HG03097 (cell line): Measurements from ENCODE around the gene ZBTB42.

ENCODE experiments used
- ATAC-seq: cut with Tn5 transposase; IDR thresholded peaks from one replicate; pipeline ENCODE4 v1.9.1; 2021; ENCODE audit not compliant: unreplicated experiment, low FRiP score

ZBTB42 gene

GRCh38 chr14:104800771-104801519 is at the start of gene ZBTB42:
ZBTB42 (plus strand) TSS chr14:104801101; CDS start chr14:104801198, 97 bp downstream.
- no peak for ATAC-seq

GRCh38 chr14:104751539-104752422 is 49.1 kb upstream of the ZBTB42 start:
- ATAC-seq: no peak

GRCh38 chr14:104752423-104752734 is 48.5 kb upstream of the ZBTB42 start:
- ATAC-seq: no peak

DNA sequence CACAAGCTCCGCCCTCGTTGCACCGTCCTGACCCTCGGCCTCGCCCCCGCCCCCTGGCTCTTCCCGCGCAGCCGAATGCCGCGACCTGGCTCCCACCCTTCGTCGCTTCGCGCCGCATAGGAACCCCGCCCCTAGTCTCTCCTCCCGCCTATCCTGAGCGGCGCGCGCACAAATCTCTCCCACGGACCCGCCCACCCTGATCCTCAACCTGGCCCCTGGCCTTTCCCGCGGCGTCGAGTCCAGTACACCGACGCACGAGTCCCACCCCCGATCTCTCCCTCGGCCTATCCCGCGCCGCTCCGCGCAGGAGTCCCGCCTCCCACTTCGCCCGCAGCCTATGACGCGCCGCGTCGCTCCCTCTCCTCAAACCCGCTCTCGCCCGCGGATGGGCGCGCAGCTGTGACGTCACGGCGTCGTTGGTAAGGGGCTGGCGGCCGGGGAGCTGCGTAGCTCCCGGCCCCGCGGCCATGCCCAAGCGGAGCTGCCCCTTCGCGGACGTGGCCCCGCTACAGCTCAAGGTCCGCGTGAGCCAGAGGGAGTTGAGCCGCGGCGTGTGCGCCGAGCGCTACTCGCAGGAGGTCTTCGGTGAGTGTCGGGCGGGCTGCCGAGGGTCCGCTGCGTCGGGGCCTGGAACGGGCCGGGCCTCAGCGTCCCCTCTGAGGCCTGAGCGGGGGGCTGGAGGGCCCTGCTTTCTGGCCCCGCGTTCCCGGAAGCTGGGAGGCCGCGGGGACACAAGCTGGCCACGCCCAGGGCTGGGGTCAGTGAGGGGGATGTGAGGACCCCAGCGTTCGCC is 48.0 kb upstream of the ZBTB42 start, which contains the start of gene SIVA1:
SIVA1 (plus strand) TSS at position 413 of the 793 bp plus-strand sequence; CDS start at position 468, 55 bp downstream.
- peak; percentile 87 for ATAC-seq

DNA sequence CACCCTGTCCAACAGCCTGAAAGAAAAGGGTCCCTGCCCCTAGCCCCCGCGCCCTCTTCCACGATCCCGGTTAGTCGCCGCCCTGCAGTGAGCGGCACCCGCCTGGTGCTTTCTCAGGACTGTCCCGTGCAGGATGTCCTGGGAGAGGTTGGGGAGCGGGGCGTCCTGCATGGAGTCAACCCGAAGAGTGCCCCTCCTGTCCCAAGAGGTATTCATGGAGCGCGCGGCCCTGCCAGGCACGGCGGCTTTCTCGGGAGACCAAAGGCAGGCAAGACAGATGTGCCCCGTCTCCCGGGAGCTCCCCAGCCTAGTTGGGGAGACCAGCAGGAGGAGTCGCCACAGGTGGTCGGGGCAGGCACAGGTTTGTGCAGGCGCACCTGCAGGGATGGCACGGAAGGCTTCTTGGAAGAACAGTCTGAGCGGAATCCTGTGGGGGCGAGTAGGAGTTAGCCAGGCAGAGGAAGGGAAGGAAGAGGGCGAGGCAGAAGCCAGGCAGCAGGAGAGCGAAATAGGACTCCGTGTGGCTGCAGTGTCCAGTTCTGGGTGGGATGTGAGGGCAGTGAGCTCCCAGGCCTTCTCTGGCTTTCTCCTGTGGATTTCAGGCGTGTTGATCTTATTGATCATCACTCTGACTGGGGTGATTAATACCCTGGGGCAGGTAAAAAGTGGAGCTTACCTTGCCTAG is 47.2 kb upstream of the ZBTB42 start:
- no peak for ATAC-seq

DNA sequence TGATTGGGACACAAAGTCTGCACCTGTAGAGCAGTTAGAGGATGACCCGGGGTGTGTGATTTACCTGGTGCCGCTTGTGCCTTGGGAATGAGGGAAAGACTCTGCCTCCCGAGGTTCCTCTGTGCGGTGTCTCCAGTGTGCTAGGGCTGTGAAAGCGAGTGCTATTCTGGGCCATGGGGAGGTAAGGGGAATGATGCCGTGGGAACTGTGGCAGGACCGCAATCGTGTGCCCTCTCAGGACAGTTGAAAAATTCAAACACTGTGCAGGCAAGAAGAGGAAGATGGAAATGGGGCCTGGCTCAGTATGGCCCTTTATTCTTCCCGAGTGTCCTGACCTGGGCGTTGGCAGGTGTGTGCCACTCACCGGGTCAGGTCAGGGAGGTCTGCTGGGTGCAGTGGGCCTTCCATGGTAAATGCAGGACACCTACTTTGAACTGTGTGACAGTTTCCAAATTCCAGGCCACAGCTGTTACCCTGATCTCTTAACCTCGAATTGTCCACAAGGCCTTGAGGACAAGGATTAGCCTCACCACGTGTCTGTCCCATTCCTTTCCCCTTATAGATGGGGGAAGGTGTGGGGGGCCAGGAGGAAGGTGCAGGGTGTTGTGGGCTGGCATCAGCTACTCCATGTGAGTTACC is 46.6 kb upstream of the ZBTB42 start:
- ATAC-seq: no peak

GRCh38 chr14:104755621-104756020 is 45.3 kb upstream of the ZBTB42 start:
- ATAC-seq: no peak

GRCh38 chr14:104756477-104757237 is 44.2 kb upstream of the ZBTB42 start:
- no peak for ATAC-seq

DNA sequence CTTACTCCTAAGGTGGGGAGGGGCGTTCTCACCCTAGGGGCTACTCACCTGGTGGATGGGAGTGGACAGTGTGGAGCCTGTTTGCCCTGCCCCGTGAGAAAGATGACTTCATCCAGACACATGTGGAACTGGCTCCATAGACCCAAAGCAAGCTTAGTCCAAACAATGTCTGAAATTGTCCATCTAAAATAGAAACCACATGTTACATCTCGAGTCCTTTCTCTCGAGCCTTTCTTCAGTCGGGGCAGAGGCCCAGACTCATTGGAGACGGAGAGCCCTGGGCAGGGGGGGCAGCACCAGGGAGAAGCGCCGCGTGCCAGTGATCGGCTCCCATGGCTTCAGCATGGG is 43.7 kb upstream of the ZBTB42 start:
- ATAC-seq: no peak

DNA sequence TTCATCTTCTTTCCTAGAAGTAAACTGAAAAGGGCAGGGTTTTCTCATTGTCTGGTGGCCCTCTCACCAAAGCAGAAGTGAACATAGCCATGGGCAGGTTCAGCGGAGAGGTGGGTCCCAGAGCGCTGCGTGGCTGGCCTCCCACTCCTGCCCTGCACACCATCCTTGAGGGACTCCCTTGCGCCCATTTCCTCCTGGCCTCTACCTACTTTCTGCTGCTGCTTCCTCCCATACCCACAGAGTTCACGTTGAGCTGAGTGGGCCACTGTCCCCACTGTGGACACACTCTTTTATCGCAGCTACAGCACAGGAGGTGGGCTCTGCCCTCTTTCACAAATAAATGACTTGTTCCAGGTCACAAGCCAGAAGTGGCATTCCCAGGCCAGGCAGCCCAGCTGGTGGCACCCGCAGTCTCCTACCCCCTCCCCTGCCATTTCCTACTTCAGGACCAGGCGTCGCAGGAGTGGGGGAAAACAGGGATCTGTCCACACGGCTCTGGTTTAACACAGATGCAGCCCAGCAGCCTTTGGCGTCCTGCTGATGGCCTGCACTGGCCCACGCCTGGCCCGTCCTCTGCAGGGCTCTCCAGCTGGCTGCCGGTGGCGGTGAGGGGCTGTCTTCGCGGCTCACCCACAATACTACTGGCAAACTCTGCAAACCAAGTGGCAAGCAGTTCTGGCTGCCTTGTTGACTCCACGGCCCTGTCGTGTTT is 43.1 kb upstream of the ZBTB42 start:
- ATAC-seq: no peak

DNA sequence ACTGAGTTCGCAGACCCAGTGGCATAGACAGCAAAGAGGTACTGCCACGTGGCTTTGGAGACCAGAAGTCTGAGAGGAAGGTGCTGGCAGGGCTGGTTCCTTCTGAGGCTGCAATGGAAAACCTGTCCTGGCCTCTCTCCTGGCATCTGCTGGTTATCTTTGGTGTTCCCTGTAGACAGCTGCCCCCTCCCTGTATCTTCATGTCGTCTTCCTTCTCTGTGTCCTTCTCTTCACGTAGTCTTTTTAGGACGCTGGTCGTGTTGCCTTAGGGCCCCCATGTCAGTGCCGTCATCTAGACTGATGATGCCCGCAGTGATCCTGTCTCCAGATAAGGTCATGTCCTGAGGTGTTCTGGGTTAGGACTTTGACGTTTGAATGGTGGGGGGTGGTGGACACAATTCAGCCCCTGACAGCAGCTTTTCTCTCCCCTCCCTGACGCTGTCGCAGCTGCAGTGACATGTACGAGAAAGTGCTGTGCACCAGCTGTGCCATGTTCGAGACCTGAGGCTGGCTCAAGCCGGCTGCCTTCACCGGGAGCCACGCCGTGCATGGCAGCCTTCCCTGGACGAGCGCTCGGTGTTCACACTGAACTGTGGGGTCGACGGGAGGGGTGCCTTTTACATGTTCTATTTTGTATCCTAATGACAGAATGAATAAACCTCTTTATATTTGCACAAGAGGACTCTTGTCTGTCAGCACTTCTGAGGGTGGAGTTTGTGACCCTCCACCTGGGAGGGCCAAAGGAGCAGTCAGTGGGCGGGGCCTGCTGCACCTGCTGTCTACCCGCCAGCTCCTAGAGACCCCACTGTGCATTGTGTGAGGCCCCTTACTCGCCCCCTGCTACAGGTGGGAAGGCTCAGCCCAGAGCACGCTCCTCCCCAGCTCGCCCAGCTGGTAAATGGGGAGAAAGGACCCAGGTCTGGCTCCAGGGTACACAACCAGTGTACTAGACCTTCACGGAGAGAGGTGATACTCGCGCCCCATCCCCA is 41.6 kb upstream of the ZBTB42 start:
- no peak for ATAC-seq

GRCh38 chr14:104765517-104765916 is 35.4 kb upstream of the ZBTB42 start:
- no peak for ATAC-seq

DNA sequence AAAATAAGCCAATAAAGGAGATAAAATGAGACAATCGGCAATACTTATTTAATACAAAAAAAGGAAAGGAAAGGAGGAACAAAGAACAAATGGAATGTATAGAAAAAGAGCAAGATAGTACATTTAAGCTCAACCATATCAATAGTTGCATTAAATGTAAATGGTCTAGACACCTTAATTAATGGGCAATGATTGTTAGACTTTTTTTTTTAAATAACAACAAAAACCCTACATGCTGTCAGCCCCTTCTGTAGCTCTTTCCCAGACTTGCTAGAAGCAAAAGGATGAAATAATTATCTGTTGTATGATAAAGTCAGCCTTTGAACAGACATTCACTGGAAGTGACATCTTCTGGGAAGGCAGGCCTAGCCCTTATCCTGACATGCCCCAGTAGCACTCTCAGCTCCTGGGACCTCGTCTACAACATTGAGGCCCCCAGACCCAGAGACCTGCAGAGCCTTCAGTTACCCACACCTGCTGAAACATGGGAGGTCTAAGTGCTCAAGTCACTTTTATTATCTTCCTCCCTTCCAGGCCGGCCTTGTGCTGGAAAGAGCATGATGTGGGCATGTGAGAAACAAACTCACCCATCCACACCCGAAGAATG is 34.5 kb upstream of the ZBTB42 start:
- ATAC-seq: no peak

GRCh38 chr14:104766863-104767633 is 33.9 kb upstream of the ZBTB42 start:
- no peak for ATAC-seq

DNA sequence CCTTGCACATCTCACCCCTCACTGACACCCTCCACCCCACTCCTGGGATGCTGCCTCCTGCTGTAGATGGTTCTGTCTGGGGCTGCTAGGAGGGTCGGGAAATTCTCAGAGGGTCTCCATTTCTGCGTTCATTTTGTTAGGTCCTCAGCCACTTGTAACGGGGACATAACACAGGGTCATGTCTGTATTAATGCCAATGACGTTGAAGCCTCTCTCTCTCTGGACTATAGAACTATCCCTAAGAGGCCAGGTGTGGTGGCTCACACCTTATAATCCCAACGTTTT is 33.3 kb upstream of the ZBTB42 start:
- no peak for ATAC-seq

GRCh38 chr14:104768437-104769323 is 32.2 kb upstream of the ZBTB42 start:
- ATAC-seq: no peak
